ENCODE data around the gene JPH3. TPM values are rescaled to one million over a fixed set of nuclear protein-coding genes. Genes with fewer than 3 reads are reported as not detected.

JPH3 gene
- total and polyA plus RNA-seq, 2 experiments from 2014 or later = 8.0 to 39.3 TPM

- Histone ChIP-seq H3K4me1 (ENCODE audit: low read depth) (no peaks in the 10 kb centered on the region), H3K4me3 (no peak overlapping the region), H3K36me3 (no peaks in the 10 kb centered on the region), H3K9me3 (ENCODE audit: low read depth) (no peaks in the 10 kb centered on the region), H3K27me3 (peaks cover 12% of the 10 kb centered on the region), H3K27ac (no peak overlapping the region)
- TF ChIP-seq CTCF (IDR thresholded peaks at IDR 0.05; ENCODE audit: low read depth, low read length) = no peak
- DNase-seq (ENCODE audit: low read depth in 1 of 2, low spot score in 1 of 2) = no peak
Observed at GRCh38 chr16:87587636-87588035, 14.7 kb upstream of the JPH3 start.

GRCh38 chr16:87592018-87592712 is 10.1 kb upstream of the JPH3 start:
- Histone ChIP-seq H3K27me3 (peaks cover 22% of the 10 kb centered on the region), H3K36me3 (no peaks in the 10 kb centered on the region), H3K27ac (no peak overlapping the region), H3K4me3 (no peak overlapping the region), H3K9me3 (ENCODE audit: low read depth) (no peaks in the 10 kb centered on the region), H3K4me1 (ENCODE audit: low read depth) (no peaks in the 10 kb centered on the region)
- TF ChIP-seq CTCF (IDR thresholded peaks at IDR 0.05; ENCODE audit: low read depth, low read length) = no peak
- no peak for DNase-seq (ENCODE audit: low read depth in 1 of 2, low spot score in 1 of 2)

GRCh38 chr16:87593710-87594258 is 8.5 kb upstream of the JPH3 start:
- H3K4me1 ChIP-seq (ENCODE audit: low read depth) = no peaks in the 10 kb centered on the region
- no peak overlapping the region for H3K4me3 ChIP-seq
- no peak for DNase-seq (ENCODE audit: low read depth in 1 of 2, low spot score in 1 of 2)
- H3K27ac ChIP-seq = no peak overlapping the region
- H3K27me3 ChIP-seq = peaks cover 35% of the 10 kb centered on the region
- no peak for TF ChIP-seq CTCF (IDR thresholded peaks at IDR 0.05; ENCODE audit: low read depth, low read length)
- no peaks in the 10 kb centered on the region for H3K36me3 ChIP-seq
- no peaks in the 10 kb centered on the region for H3K9me3 ChIP-seq (ENCODE audit: low read depth)

GRCh38 chr16:87595712-87596111 is 6.6 kb upstream of the JPH3 start:
- Histone ChIP-seq H3K27ac (no peak overlapping the region), H3K27me3 (peaks cover 44% of the 10 kb centered on the region), H3K4me3 (no peak overlapping the region), H3K4me1 (ENCODE audit: low read depth) (no peaks in the 10 kb centered on the region), H3K9me3 (ENCODE audit: low read depth) (no peaks in the 10 kb centered on the region), H3K36me3 (no peaks in the 10 kb centered on the region)
- DNase-seq (ENCODE audit: low read depth in 1 of 2, low spot score in 1 of 2) = no peak
- no peak for TF ChIP-seq CTCF (IDR thresholded peaks at IDR 0.05; ENCODE audit: low read depth, low read length)

GRCh38 chr16:87597324-87597830 is 4.9 kb upstream of the JPH3 start:
- no peaks in the 10 kb centered on the region for H3K36me3 ChIP-seq
- no peak for TF ChIP-seq CTCF (IDR thresholded peaks at IDR 0.05; ENCODE audit: low read depth, low read length)
- H3K27me3 ChIP-seq = peaks cover 37% of the 10 kb centered on the region

More at GRCh38 chr16:87597324-87597830, 4.9 kb upstream of the JPH3 start:
- Histone ChIP-seq H3K4me3 (no peak overlapping the region), H3K4me1 (ENCODE audit: low read depth) (no peaks in the 10 kb centered on the region), H3K9me3 (ENCODE audit: low read depth) (no peaks in the 10 kb centered on the region), H3K27ac (no peak overlapping the region)
- DNase-seq (ENCODE audit: low read depth in 1 of 2, low spot score in 1 of 2) = no peak
